Naive thymus-derived CD8-positive, alpha-beta T cell (primary cell): ENCODE measurements around the gene TMEM39A. TPM values are rescaled to one million over a fixed set of nuclear protein-coding genes. Genes with fewer than 3 reads are reported as not detected.

Experiments used
- polyA plus RNA-seq, 3 donors: library from polyadenylated mRNA; unstranded; fragments of 300-500 nt; fragmentation: Illumina TruSeq; gene quantifications; one replicate each; pipeline ENCODE4 v1.2.3, GENCODE V29; 2021
- total RNA-seq, 8 experiments: library from RNA in 2 of 8; stranded (reverse) in 2 of 8; gene quantifications; one replicate each; pipeline ENCODE4 v1.2.3 and lab custom pipeline; 2021 to 2026

Gene TMEM39A
- total and polyA plus RNA-seq, 5 experiments from 2014 or later = 6.5 to 29.1 (median 11.9) TPM

Other genes starting within 250 kb of the TMEM39A start
- gene B4GALT4, start 222.7 kb downstream of the TMEM39A start, total RNA-seq = 10 to 100 TPM in 1 of 2 experiments, 1 to 10 TPM in 1; 9.2 to 13.2 TPM
- 1 to 10 TPM; 2.9 to 6.8 (median 5.9) TPM for gene B4GALT4, start 222.7 kb downstream of the TMEM39A start, polyA plus RNA-seq
- 1 to 10 TPM; 1.1 to 1.8 TPM for gene ARHGAP31, start 169.2 kb downstream of the TMEM39A start, total RNA-seq
- gene ARHGAP31, start 169.2 kb downstream of the TMEM39A start, polyA plus RNA-seq = 1 to 10 TPM in 2 of 3 donors, under 1 TPM in 1; 0.32 to 2.3 (median 1.6) TPM
- gene POGLUT1, start 5.3 kb upstream of the TMEM39A start, total RNA-seq = 10 to 100 TPM; 40.2 to 43.0 TPM
- 10 to 100 TPM; 34.0 to 36.8 (median 34.2) TPM for gene POGLUT1, start 5.3 kb upstream of the TMEM39A start, polyA plus RNA-seq
- gene TIMMDC1, start 34.9 kb upstream of the TMEM39A start, total RNA-seq = 10 to 100 TPM; 71.0 to 72.9 TPM
- gene TIMMDC1, start 34.9 kb upstream of the TMEM39A start, polyA plus RNA-seq = 10 to 100 TPM; 63.0 to 89.7 (median 75.0) TPM
- gene CD80, start 96.0 kb upstream of the TMEM39A start, total RNA-seq = under 1 TPM in 1 of 2 experiments, not detected in 1; 0.16 TPM
- not detected for gene CD80, start 96.0 kb upstream of the TMEM39A start, polyA plus RNA-seq
- 1 to 10 TPM; 1.5 to 2.6 TPM for gene ADPRH, start 115.9 kb upstream of the TMEM39A start, total RNA-seq
- under 1 TPM; 0.15 to 0.57 (median 0.28) TPM for gene ADPRH, start 115.9 kb upstream of the TMEM39A start, polyA plus RNA-seq
- not detected for gene PLA1A, start 134.3 kb upstream of the TMEM39A start, total RNA-seq
- gene PLA1A, start 134.3 kb upstream of the TMEM39A start, polyA plus RNA-seq = not detected
- gene POPDC2, start 197.0 kb upstream of the TMEM39A start, total RNA-seq = 1 to 10 TPM; 4.6 to 8.4 TPM
- 1 to 10 TPM; 1.1 to 2.6 (median 1.4) TPM for gene POPDC2, start 197.0 kb upstream of the TMEM39A start, polyA plus RNA-seq
- gene COX17, start 213.8 kb upstream of the TMEM39A start, total RNA-seq = 10 to 100 TPM; 28.8 to 30.6 TPM
- gene COX17, start 213.8 kb upstream of the TMEM39A start, polyA plus RNA-seq = 10 to 100 TPM; 53.2 to 57.6 (median 56.4) TPM
- under 1 TPM in 1 of 2 experiments, not detected in 1; 0.25 TPM for gene CFAP91, start 239.4 kb upstream of the TMEM39A start, total RNA-seq
- not detected for gene CFAP91, start 239.4 kb upstream of the TMEM39A start, polyA plus RNA-seq